H1 (cell line): ENCODE results near the gene LPAR3. TPM values are rescaled to one million over a fixed set of nuclear protein-coding genes. Genes with fewer than 3 reads are reported as not detected.

Source experiments
- ASH2L ChIP-seq: fragments of 200-600, 300-600 bp; sonication (generic); IDR thresholded peaks from one replicate; pipeline ENCODE4 v1.7.1; 2017; ENCODE audit warnings: low read length
- ATF2 ChIP-seq: IDR thresholded peaks from 2 replicates; pipeline ENCODE4 v1.6.1; 2012; ENCODE audit warnings: low read length, inconsistent platforms
- EZH2 ChIP-seq: fragments of 200-600 bp; sonication (generic); IDR thresholded peaks from 2 replicates; pipeline ENCODE4 v1.7.1; 2012; ENCODE audit warnings: low read depth, mild to moderate bottlenecking, moderate library complexity, low read length, inconsistent platforms; ENCODE audit not compliant: severe bottlenecking
- FOSL1 ChIP-seq: IDR thresholded peaks from 2 replicates; pipeline ENCODE4 v1.6.1; 2011; ENCODE audit warnings: mild to moderate bottlenecking, low read depth, low read length, moderate library complexity; ENCODE audit not compliant: insufficient read depth
- NRF1 ChIP-seq: IDR thresholded peaks from 2 replicates; pipeline ENCODE4 v1.6.1; 2011; ENCODE audit warnings: mild to moderate bottlenecking, low read depth, low read length, improper control_type of control experiment
- SP4 ChIP-seq: IDR thresholded peaks from 2 replicates; pipeline ENCODE4 v1.6.1; 2012; ENCODE audit warnings: low read length, inconsistent platforms
- polyA plus RNA-seq, 7 experiments: library from polyadenylated mRNA; depleted of rRNA in 3 of 7; stranded (reverse) in 5 of 7; unstranded in 2 of 7; fragments of >200 nt in 5 of 7; fragments of 200-250 nt in 2 of 7; gene quantifications; 1 replicate in 5 of 7; 2 replicates in 1 of 7; 4 replicates in 1 of 7; pipeline versions ENCODE4 v1.2.1 to v1.2.3, GENCODE V29; 2011 to 2013; ENCODE audit warnings: missing spikeins in 2 of 7, mixed read lengths in 2 of 7
- total RNA-seq: library from RNA; stranded (reverse); fragmentation: NEBNext Ultra II Directional; extraction: Animal tissue kit (Norgen Biotek cat#: 25700); gene quantifications from 2 replicates; pipeline ENCODE4 v1.2.1, GENCODE V29; 2021
- TF ChIP-seq, protein P1 (sequence below), 3 experiments: IDR thresholded peaks; 1 replicate in 2 of 3; 2 replicates in 1 of 3; pipeline versions ENCODE4 v1.5.1 to v1.6.1; 2011; ENCODE audit warnings: low read length in 3 of 3, mild to moderate bottlenecking in 3 of 3, inconsistent platforms in 2 of 3, low read depth in 1 of 3, moderate library complexity in 1 of 3; ENCODE audit not compliant: insufficient read depth in 1 of 3; ENCODE audit errors: control extremely low read depth in 1 of 3
- TF ChIP-seq, protein P2 (sequence below): IDR thresholded peaks from 2 replicates; pipeline ENCODE4 v1.6.1; 2012; ENCODE audit warnings: inconsistent platforms

Gene LPAR3
- total and polyA plus RNA-seq, 2 of the 8 experiments (the other 6 are each of a cell fraction or from before 2014, with no cell fraction given): 17.1 to 25.4 TPM

DNA sequence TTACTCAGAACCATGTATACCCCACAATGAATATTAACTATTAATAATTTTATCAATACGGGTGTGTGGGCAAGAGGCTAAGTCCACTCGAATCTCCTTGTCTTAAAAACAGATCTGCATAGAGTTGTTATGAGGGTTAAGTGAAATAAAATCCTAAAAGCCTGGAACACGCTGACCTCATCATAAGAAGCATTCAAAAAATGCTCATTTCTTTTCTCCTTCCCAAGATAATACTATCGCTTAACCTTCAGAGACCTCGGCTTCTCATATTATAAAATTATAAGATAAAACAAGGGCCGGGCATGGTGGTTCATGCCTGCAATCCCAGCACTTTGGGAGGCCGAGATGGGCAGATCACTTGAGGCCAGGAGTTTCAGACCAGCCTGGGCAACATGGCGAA, 35.1 kb downstream of the LPAR3 start (continued):
- TF ChIP-seq, protein P1, sequence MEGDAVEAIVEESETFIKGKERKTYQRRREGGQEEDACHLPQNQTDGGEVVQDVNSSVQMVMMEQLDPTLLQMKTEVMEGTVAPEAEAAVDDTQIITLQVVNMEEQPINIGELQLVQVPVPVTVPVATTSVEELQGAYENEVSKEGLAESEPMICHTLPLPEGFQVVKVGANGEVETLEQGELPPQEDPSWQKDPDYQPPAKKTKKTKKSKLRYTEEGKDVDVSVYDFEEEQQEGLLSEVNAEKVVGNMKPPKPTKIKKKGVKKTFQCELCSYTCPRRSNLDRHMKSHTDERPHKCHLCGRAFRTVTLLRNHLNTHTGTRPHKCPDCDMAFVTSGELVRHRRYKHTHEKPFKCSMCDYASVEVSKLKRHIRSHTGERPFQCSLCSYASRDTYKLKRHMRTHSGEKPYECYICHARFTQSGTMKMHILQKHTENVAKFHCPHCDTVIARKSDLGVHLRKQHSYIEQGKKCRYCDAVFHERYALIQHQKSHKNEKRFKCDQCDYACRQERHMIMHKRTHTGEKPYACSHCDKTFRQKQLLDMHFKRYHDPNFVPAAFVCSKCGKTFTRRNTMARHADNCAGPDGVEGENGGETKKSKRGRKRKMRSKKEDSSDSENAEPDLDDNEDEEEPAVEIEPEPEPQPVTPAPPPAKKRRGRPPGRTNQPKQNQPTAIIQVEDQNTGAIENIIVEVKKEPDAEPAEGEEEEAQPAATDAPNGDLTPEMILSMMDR (IDR thresholded peaks at IDR 0.05; ENCODE audit: control extremely low read depth in 1 of 3, insufficient read depth in 1 of 3, low read depth in 1 of 3, low read length in 3 of 3): no peak
- TF ChIP-seq ASH2L: no peak
- TF ChIP-seq, protein P2, sequence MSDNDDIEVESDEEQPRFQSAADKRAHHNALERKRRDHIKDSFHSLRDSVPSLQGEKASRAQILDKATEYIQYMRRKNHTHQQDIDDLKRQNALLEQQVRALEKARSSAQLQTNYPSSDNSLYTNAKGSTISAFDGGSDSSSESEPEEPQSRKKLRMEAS: no peak
- no peak for TF ChIP-seq SP4
- no peak for TF ChIP-seq FOSL1
- no peak for TF ChIP-seq NRF1
- no peak for TF ChIP-seq EZH2
- no peak for TF ChIP-seq ATF2
